ENCODE measurements around the gene DUSP11. TPM values are rescaled to one million over a fixed set of nuclear protein-coding genes. Genes with fewer than 3 reads are reported as not detected.

Gene DUSP11
- total and polyA plus RNA-seq, 2 of the 13 experiments (the other 11 are each of a cell fraction or from before 2014, with no cell fraction given): 30.5 to 36.2 TPM

- peaks cover 23 to 74% of the 10 kb centered on the region in 2 experiments for H3K36me3 ChIP-seq (replicated peaks in 1 of 2; ENCODE audit: control insufficient read depth in 1 of 2, insufficient read depth in 2 of 2, low read length in 2 of 2)
- H3K9me3 ChIP-seq (ENCODE audit: low read length): no peaks in the 10 kb centered on the region
- in situ Hi-C loops (cut with HindIII; ENCODE audit: extremely low pct_ligation_motif_present, low pct_unique_long_range_greater_than_20kb): no loop called here
- DNase-seq (ENCODE audit: low spot score): no peak
- no peaks in the 10 kb centered on the region for H3K27me3 ChIP-seq (ENCODE audit: control insufficient read depth in 1 of 2, insufficient read depth in 2 of 2, low read length in 2 of 2)
- no peak for FAIRE-seq
- H3K4me2 ChIP-seq (ENCODE audit: low read depth, low read length): no peak overlapping the region
- intact Hi-C loops (cut with micrococcal nuclease; ENCODE audit: unreplicated experiment): no loop called here
- no TSS peak for BruUV-seq (replicated peaks)
- H3K27ac ChIP-seq (ENCODE audit: extremely low read length, insufficient read depth, low read length): no peak overlapping the region
- ATAC-seq: no peak
- CTCF ChIA-PET (ENCODE audit: low intra/inter-chr PET ratio, low total read pairs): no interaction called here
- no peak overlapping the region for H2AFZ ChIP-seq (ENCODE audit: low read length)
- H4K20me1 ChIP-seq (ENCODE audit: insufficient read depth, low read length): no peaks in the 10 kb centered on the region
- POLR2A ChIA-PET: no interaction called here
- H3K79me2 ChIP-seq (ENCODE audit: insufficient read depth, low read length): peaks cover 8% of the 10 kb centered on the region
- no peak overlapping the region for H3K4me3 ChIP-seq (replicated peaks in 1 of 3; ENCODE audit: insufficient read depth in 1 of 3, low read depth in 2 of 3, low read length in 3 of 3)
- H3K4me1 ChIP-seq (ENCODE audit: insufficient read depth, low read length): peaks cover 9% of the 10 kb centered on the region; the same call in 1 of the 2 replicates
- H3K9ac ChIP-seq (ENCODE audit: insufficient read depth, low read depth, low read length): no peak overlapping the region
- TF ChIP-seq IRF1 (CRISPR knock-in tag; IDR thresholded peaks at IDR 0.05; ENCODE audit: low read depth) (no peak), ZFP36L1 (CRISPR knock-in tag; IDR thresholded peaks at IDR 0.05) (no peak), MAFF (IDR thresholded peaks at IDR 0.05; ENCODE audit: low read depth, low read length) (no peak), SYNCRIP (IDR thresholded peaks at IDR 0.05; ENCODE audit: insufficient read depth, low read depth, low read length) (no peak), ZNF232 (CRISPR knock-in tag; IDR thresholded peaks at IDR 0.05; ENCODE audit: borderline replicate concordance) (no peak), YY1 (IDR thresholded peaks at IDR 0.05; ENCODE audit: insufficient read depth, insufficient replicate concordance, low read depth, low read length) (no peak), FOXP1 (IDR thresholded peaks at IDR 0.05) (no peak), FOXP1 (CRISPR knock-in tag; IDR thresholded peaks at IDR 0.05) (no peak), CCDC6 (CRISPR knock-in tag; IDR thresholded peaks at IDR 0.05) (no peak), PBX2 (CRISPR knock-in tag; IDR thresholded peaks at IDR 0.05) (no peak), ZNF407 (CRISPR knock-in tag; IDR thresholded peaks at IDR 0.05; ENCODE audit: not compliant biosample characterization) (no peak), ZNF343 (CRISPR knock-in tag; IDR thresholded peaks at IDR 0.05) (no peak), ARHGAP35 (CRISPR knock-in tag; IDR thresholded peaks at IDR 0.05; ENCODE audit: borderline replicate concordance) (no peak), MTA3 (CRISPR knock-in tag; IDR thresholded peaks at IDR 0.05) (no peak), HES4 (CRISPR knock-in tag; IDR thresholded peaks at IDR 0.05; ENCODE audit: borderline replicate concordance) (no peak)
Measured at GRCh38 chr2:73772819-73773218, 7.1 kb downstream of the DUSP11 start.
